SK-N-SH treated with all-trans-retinoic acid at 6 μM for 48 hours (cell line): ENCODE data around the gene KCP.
"Not testable (repeated sequence)": the region's sequence is repeated elsewhere in the genome, so short reads cannot be mapped to it uniquely, and the experiment has no call there.

Experiments used
- ATAC-seq: fragments of 200-7000 bp; cut with Tn5 transposase; 3 replicates; pipeline ENCODE4 v1.9.1; 2020; ENCODE audit warnings: mild to moderate bottlenecking, moderate library complexity
- ARNTL ChIP-seq: fragments of 450-650 bp; formaldehyde crosslinking; IDR thresholded peaks from 2 replicates; pipeline ENCODE4 v1.5.0; 2020; ENCODE audit warnings: low read depth, mild to moderate bottlenecking, moderate library complexity, borderline replicate concordance
- BACH2 ChIP-seq: fragments of 250-450 bp; sonication (Bioruptor Pico); IDR thresholded peaks from 2 replicates; pipeline ENCODE4 v1.9.0; 2021; ENCODE audit warnings: mild to moderate bottlenecking, borderline replicate concordance
- CREB5 ChIP-seq: fragments of 250-450 bp; sonication (Bioruptor Pico); IDR thresholded peaks from 2 replicates; pipeline ENCODE4 v1.5.1; 2020; ENCODE audit warnings: low read depth, mild to moderate bottlenecking, moderate library complexity
- CSDC2 ChIP-seq: fragments of 250-450 bp; sonication (Bioruptor Pico); IDR thresholded peaks from 2 replicates; pipeline ENCODE4 v1.5.0; 2020; ENCODE audit warnings: mild to moderate bottlenecking, moderate library complexity
- CSRNP3 ChIP-seq: fragments of 250-450 bp; sonication (Bioruptor Pico); IDR thresholded peaks from 2 replicates; pipeline ENCODE4 v1.5.1; 2021; ENCODE audit warnings: mild to moderate bottlenecking, moderate library complexity
- GLIS3 ChIP-seq: fragments of 250-450 bp; sonication (Bioruptor Pico); IDR thresholded peaks from 2 replicates; pipeline ENCODE4 v1.5.0; 2020; ENCODE audit warnings: mild to moderate bottlenecking, moderate library complexity
- OSR1 ChIP-seq: fragments of 250-450 bp; sonication (Bioruptor Pico); IDR thresholded peaks from 2 replicates; pipeline ENCODE4 v1.8.0; 2022; ENCODE audit warnings: moderate library complexity, mild to moderate bottlenecking, inconsistent platforms
- PATZ1 ChIP-seq: fragments of 250-450 bp; sonication (Bioruptor Pico); IDR thresholded peaks from 2 replicates; pipeline ENCODE4 v1.8.0; 2020; ENCODE audit warnings: mild to moderate bottlenecking, moderate library complexity, borderline replicate concordance
- PPARA ChIP-seq: fragments of 250-450 bp; sonication (Bioruptor Pico); IDR thresholded peaks from 2 replicates; pipeline ENCODE4 v1.5.0; 2020; ENCODE audit warnings: mild to moderate bottlenecking, borderline replicate concordance
- RARB ChIP-seq: fragments of 250-450 bp; sonication (Bioruptor Pico); IDR thresholded peaks from 2 replicates; pipeline ENCODE4 v1.8.0; 2021; ENCODE audit warnings: mild to moderate bottlenecking, moderate library complexity
- SNAI2 ChIP-seq: fragments of 250-450 bp; sonication (Bioruptor Pico); IDR thresholded peaks from 2 replicates; pipeline ENCODE4 v1.5.0; 2020; ENCODE audit warnings: mild to moderate bottlenecking, moderate library complexity
- TCF4 ChIP-seq: fragments of 250-450 bp; sonication (Bioruptor Pico); IDR thresholded peaks from 2 replicates; pipeline ENCODE4 v1.8.0; 2021; ENCODE audit warnings: mild to moderate bottlenecking, moderate library complexity, borderline replicate concordance
- TSHZ2 ChIP-seq: fragments of 250-450 bp; sonication (Bioruptor Pico); IDR thresholded peaks from 2 replicates; pipeline ENCODE4 v1.5.0; 2020; ENCODE audit warnings: mild to moderate bottlenecking, moderate library complexity
- ZFP3 ChIP-seq: fragments of 250-450 bp; sonication (Bioruptor Pico); IDR thresholded peaks from 2 replicates; pipeline ENCODE4 v1.5.0; 2020; ENCODE audit warnings: mild to moderate bottlenecking, moderate library complexity
- ZNF565 ChIP-seq: fragments of 450-650 bp; formaldehyde crosslinking; conservative IDR thresholded peaks from 2 replicates; pipeline ENCODE4 v1.5.0; 2020; ENCODE audit warnings: low read depth, mild to moderate bottlenecking, moderate library complexity
- ZNF70 ChIP-seq: fragments of 450-650 bp; formaldehyde crosslinking; IDR thresholded peaks from 2 replicates; pipeline ENCODE4 v1.5.0; 2020; ENCODE audit warnings: mild to moderate bottlenecking, moderate library complexity

KCP gene

GRCh38 chr7:128946936-128947830 lies 36.7 kb upstream of the KCP start:
- no peak for TF ChIP-seq OSR1 (CRISPR knock-in tag)
- TF ChIP-seq TSHZ2 (CRISPR knock-in tag): no peak
- ATAC-seq: peak; percentile 15

GRCh38 chr7:128945668-128946366 lies 35.3 kb upstream of the KCP start:
- no peak for TF ChIP-seq CSRNP3 (CRISPR knock-in tag)
- no peak for TF ChIP-seq CREB5 (CRISPR knock-in tag)
- TF ChIP-seq ARNTL (CRISPR knock-in tag): no peak
- no peak for TF ChIP-seq TSHZ2 (CRISPR knock-in tag)
- TF ChIP-seq ZNF565: no peak
- ATAC-seq: peak; percentile 5; the same call in 2 of the 3 replicates

- TF ChIP-seq GLIS3 (CRISPR knock-in tag) (no peak), TCF4 (CRISPR knock-in tag) (no peak), PPARA (CRISPR knock-in tag) (no peak), CSDC2 (CRISPR knock-in tag) (no peak), CREB5 (CRISPR knock-in tag) (no peak), ZFP3 (no peak), OSR1 (CRISPR knock-in tag) (no peak), SNAI2 (CRISPR knock-in tag) (no peak), ZNF70 (no peak), PATZ1 (CRISPR knock-in tag) (no peak), RARB (CRISPR knock-in tag) (no peak), BACH2 (no peak), CSRNP3 (CRISPR knock-in tag) (no peak), ZNF565 (no peak), ARNTL (CRISPR knock-in tag) (no peak)
- no peak for ATAC-seq
Observed at GRCh38 chr7:128944487-128945236, 34.2 kb upstream of the KCP start.

- ATAC-seq: not testable (repeated sequence)
Observed at GRCh38 chr7:128943251-128943650, 32.7 kb upstream of the KCP start.
